CD4-positive, CD25-positive, alpha-beta regulatory T cell (primary cell): ENCODE data around the gene EGLN3. TPM values are rescaled to one million over a fixed set of nuclear protein-coding genes. Genes with fewer than 3 reads are reported as not detected.
A peak's percentile ranks its signal among the peaks of the same experiment; 100 is the strongest.

ENCODE experiments used
- ATAC-seq, 2 donors: fragments of 150-1000 bp; cut with Tn5 transposase; one replicate each; pipeline ENCODE4 v1.10.0; 2021; ENCODE audit warnings: low read depth in 2 of 2, moderate number of reproducible peaks in 2 of 2, moderate library complexity in 1 of 2
- DNase-seq, 3 donors: peaks; one replicate each; pipeline versions ENCODE4 v3.0.0 to v3.0.0-alpha.2; 2012 to 2022; ENCODE audit warnings: mixed read lengths in 1 of 3
- H3K27ac ChIP-seq: one replicate; pipeline ENCODE4 v1.7.0; 2013; ENCODE audit warnings: mild to moderate bottlenecking, low read length; ENCODE audit not compliant: insufficient read depth, poor library complexity, severe bottlenecking
- H3K27me3 ChIP-seq: one replicate; pipeline ENCODE4 v1.7.0; 2013; ENCODE audit warnings: low read length; ENCODE audit not compliant: control insufficient read depth, insufficient read depth
- H3K36me3 ChIP-seq: one replicate; pipeline ENCODE4 v1.7.0; 2013; ENCODE audit warnings: mild to moderate bottlenecking, low read length, moderate library complexity; ENCODE audit not compliant: control insufficient read depth, insufficient read depth
- H3K4me1 ChIP-seq: 2 replicates; pipeline ENCODE4 v1.7.0; 2013; ENCODE audit warnings: mild to moderate bottlenecking, low read length; ENCODE audit not compliant: insufficient read depth, control insufficient read depth, poor library complexity, severe bottlenecking
- H3K4me3 ChIP-seq: one replicate; pipeline ENCODE4 v1.7.0; 2013; ENCODE audit warnings: low read depth, mild to moderate bottlenecking, low read length, moderate library complexity
- H3K9me3 ChIP-seq, 2 experiments: 1 replicate in 1 of 2; 2 replicates in 1 of 2; pipeline ENCODE4 v1.7.0; 2013; ENCODE audit warnings: low read length in 2 of 2, mild to moderate bottlenecking in 1 of 2, moderate library complexity in 1 of 2; ENCODE audit not compliant: control insufficient read depth in 2 of 2
- H3K27ac Mint-ChIP-seq, 3 donors: one replicate each; pipeline ENCODE4 v1.8.0; 2020 to 2022; ENCODE audit warnings: mild to moderate bottlenecking in 3 of 3, mixed read lengths in 3 of 3, moderate library complexity in 2 of 3
- H3K27me3 Mint-ChIP-seq: one replicate; pipeline ENCODE4 v1.8.0; 2022; ENCODE audit warnings: mild to moderate bottlenecking, mixed read lengths
- H3K36me3 Mint-ChIP-seq: one replicate; pipeline ENCODE4 v1.8.0; 2020; ENCODE audit warnings: mixed read lengths
- H3K4me1 Mint-ChIP-seq, 4 donors: one replicate each; pipeline ENCODE4 v1.8.0; 2020 to 2022; ENCODE audit warnings: mixed read lengths in 4 of 4, mild to moderate bottlenecking in 1 of 4
- H3K4me3 Mint-ChIP-seq, 4 donors: one replicate each; pipeline ENCODE4 v1.8.0; 2020 to 2022; ENCODE audit warnings: mild to moderate bottlenecking in 4 of 4, mixed read lengths in 4 of 4, moderate library complexity in 3 of 4
- H3K9me3 Mint-ChIP-seq, 7 donors: one replicate each; pipeline ENCODE4 v1.8.0; 2020 to 2022; ENCODE audit warnings: mixed read lengths in 7 of 7, mild to moderate bottlenecking in 3 of 7, moderate library complexity in 2 of 7
- polyA plus RNA-seq, 4 donors: library from polyadenylated mRNA; unstranded; fragments of 300-500 nt; fragmentation: Illumina TruSeq; gene quantifications; one replicate each; pipeline ENCODE4 v1.2.3, GENCODE V29; 2021
- total RNA-seq: library from RNA; stranded (reverse); gene quantifications from one replicate; pipeline ENCODE4 v1.2.3, GENCODE V29; 2022

Gene EGLN3
- total and polyA plus RNA-seq, 5 donors from 2014 or later, result 0.24 to 1.4 TPM; not detected in 3

GRCh38 chr14:33990790-33991189 lies 39.9 kb upstream of the EGLN3 start:
- no peaks in the 10 kb centered on the region for H3K27me3 ChIP-seq
- no peaks in the 10 kb centered on the region for H3K9me3 ChIP-seq
- no peak for ATAC-seq
- no peaks in the 10 kb centered on the region for H3K36me3 ChIP-seq
- no peak overlapping the region for H3K27ac ChIP-seq
- H3K4me3 ChIP-seq, result no peak overlapping the region
- Mint-ChIP-seq H3K36me3 (no peaks in the 10 kb centered on the region), H3K27ac (no peak overlapping the region), H3K4me1 (no peaks in the 10 kb centered on the region), H3K27me3 (no peaks in the 10 kb centered on the region), H3K4me3 (no peak overlapping the region), H3K9me3 (peaks cover 0 to 5% (median 0%) of the 10 kb centered on the region in 7 donors)
- no peaks in the 10 kb centered on the region for H3K4me1 ChIP-seq
- DNase-seq, result no peak

- H3K36me3 Mint-ChIP-seq, result no peaks in the 10 kb centered on the region
- no peaks in the 10 kb centered on the region for H3K4me1 Mint-ChIP-seq
- no peak overlapping the region for H3K27ac ChIP-seq
- no peak for DNase-seq
- H3K9me3 Mint-ChIP-seq, result peaks cover 0 to 5% (median 2%) of the 10 kb centered on the region in 7 donors
- no peak overlapping the region for H3K4me3 ChIP-seq
- H3K27ac Mint-ChIP-seq, result no peak overlapping the region
- H3K27me3 ChIP-seq, result no peaks in the 10 kb centered on the region
- ATAC-seq, result no peak
- no peaks in the 10 kb centered on the region for H3K36me3 ChIP-seq
- H3K27me3 Mint-ChIP-seq, result no peaks in the 10 kb centered on the region
- no peak overlapping the region for H3K4me3 Mint-ChIP-seq
- H3K9me3 ChIP-seq, result peaks cover 0 to 3% of the 10 kb centered on the region in 2 experiments
- no peaks in the 10 kb centered on the region for H3K4me1 ChIP-seq
These were observed 36.7 kb upstream of the EGLN3 start for GRCh38 chr14:33987565-33988080.

GRCh38 chr14:33986804-33987203 lies 35.9 kb upstream of the EGLN3 start:
- Histone ChIP-seq H3K36me3 (no peaks in the 10 kb centered on the region), H3K9me3 (peaks cover 0 to 3% of the 10 kb centered on the region in 2 experiments), H3K27ac (no peak overlapping the region), H3K4me1 (no peaks in the 10 kb centered on the region), H3K27me3 (no peaks in the 10 kb centered on the region), H3K4me3 (no peak overlapping the region)
- no peaks in the 10 kb centered on the region for H3K36me3 Mint-ChIP-seq
- no peaks in the 10 kb centered on the region for H3K4me1 Mint-ChIP-seq
- DNase-seq, result no peak
- no peak overlapping the region for H3K27ac Mint-ChIP-seq
- no peaks in the 10 kb centered on the region for H3K27me3 Mint-ChIP-seq
- no peak for ATAC-seq
- peaks cover 0 to 6% (median 2%) of the 10 kb centered on the region in 7 donors for H3K9me3 Mint-ChIP-seq
- H3K4me3 Mint-ChIP-seq, result no peak overlapping the region

GRCh38 chr14:33985242-33985641 lies 34.4 kb upstream of the EGLN3 start:
- Histone ChIP-seq H3K4me1 (no peaks in the 10 kb centered on the region), H3K27me3 (no peaks in the 10 kb centered on the region), H3K9me3 (peaks cover 0 to 3% of the 10 kb centered on the region in 2 experiments), H3K4me3 (no peak overlapping the region), H3K27ac (no peak overlapping the region), H3K36me3 (no peaks in the 10 kb centered on the region)
- Mint-ChIP-seq H3K4me1 (peaks cover 0 to 2% (median 0%) of the 10 kb centered on the region in 4 donors), H3K27ac (peak overlapping the region in 1 of 3 donors; percentile 5), H3K4me3 (no peak overlapping the region), H3K9me3 (peaks cover 0 to 9% (median 3%) of the 10 kb centered on the region in 7 donors), H3K36me3 (no peaks in the 10 kb centered on the region), H3K27me3 (no peaks in the 10 kb centered on the region)
- ATAC-seq (no peak), DNase-seq (no peak)

GRCh38 chr14:33979613-33980276 lies 28.9 kb upstream of the EGLN3 start:
- no peaks in the 10 kb centered on the region for H3K27me3 ChIP-seq
- Mint-ChIP-seq H3K4me3 (no peak overlapping the region), H3K9me3 (peaks cover 0 to 6% (median 3%) of the 10 kb centered on the region in 7 donors), H3K27ac (no peak overlapping the region), H3K4me1 (peaks cover 0 to 2% (median 0%) of the 10 kb centered on the region in 4 donors), H3K36me3 (no peaks in the 10 kb centered on the region), H3K27me3 (no peaks in the 10 kb centered on the region)
- DNase-seq (no peak), ATAC-seq (no peak)
- H3K27ac ChIP-seq, result no peak overlapping the region
- no peak overlapping the region for H3K4me3 ChIP-seq
- H3K4me1 ChIP-seq, result no peaks in the 10 kb centered on the region
- H3K36me3 ChIP-seq, result no peaks in the 10 kb centered on the region
- H3K9me3 ChIP-seq, result no peaks in the 10 kb centered on the region

- Histone ChIP-seq H3K9me3 (no peaks in the 10 kb centered on the region), H3K36me3 (no peaks in the 10 kb centered on the region), H3K4me1 (no peaks in the 10 kb centered on the region), H3K27ac (no peak overlapping the region), H3K4me3 (no peak overlapping the region), H3K27me3 (no peaks in the 10 kb centered on the region)
- Mint-ChIP-seq H3K27ac (no peak overlapping the region), H3K27me3 (no peaks in the 10 kb centered on the region), H3K36me3 (no peaks in the 10 kb centered on the region), H3K4me3 (no peak overlapping the region), H3K4me1 (peaks cover 0 to 2% (median 0%) of the 10 kb centered on the region in 4 donors), H3K9me3 (peaks cover 0 to 6% (median 3%) of the 10 kb centered on the region in 7 donors)
- ATAC-seq (no peak), DNase-seq (no peak)
These were observed 28.2 kb upstream of the EGLN3 start for GRCh38 chr14:33978892-33979612.

- no peaks in the 10 kb centered on the region for H3K27me3 ChIP-seq
- H3K36me3 ChIP-seq, result no peaks in the 10 kb centered on the region
- H3K27ac Mint-ChIP-seq, result no peak overlapping the region
- no peaks in the 10 kb centered on the region for H3K4me1 ChIP-seq
- H3K4me3 ChIP-seq, result no peak overlapping the region
- no peak overlapping the region for H3K4me3 Mint-ChIP-seq
- ATAC-seq (no peak), DNase-seq (no peak)
- H3K36me3 Mint-ChIP-seq, result no peaks in the 10 kb centered on the region
- H3K27me3 Mint-ChIP-seq, result peaks cover 5% of the 10 kb centered on the region
- H3K4me1 Mint-ChIP-seq, result no peaks in the 10 kb centered on the region
- no peak overlapping the region for H3K27ac ChIP-seq
- H3K9me3 Mint-ChIP-seq, result peaks cover 0 to 10% (median 2%) of the 10 kb centered on the region in 7 donors
- H3K9me3 ChIP-seq, result no peaks in the 10 kb centered on the region
These were observed 21.8 kb upstream of the EGLN3 start for GRCh38 chr14:33972583-33973081.
